ENCODE data around the gene MCF2L2.

Gene MCF2L2

GRCh38 chr3:183229178-183229577 is 199.2 kb downstream of the MCF2L2 start:
- TF ChIP-seq CTCF (conservative IDR thresholded peaks at IDR 0.05; ENCODE audit: low read depth, low read length), result no peak
- no peak for DNase-seq (ENCODE audit: low read depth)
- H3K4me3 ChIP-seq (ENCODE audit: low read length), result no peak overlapping the region

DNA sequence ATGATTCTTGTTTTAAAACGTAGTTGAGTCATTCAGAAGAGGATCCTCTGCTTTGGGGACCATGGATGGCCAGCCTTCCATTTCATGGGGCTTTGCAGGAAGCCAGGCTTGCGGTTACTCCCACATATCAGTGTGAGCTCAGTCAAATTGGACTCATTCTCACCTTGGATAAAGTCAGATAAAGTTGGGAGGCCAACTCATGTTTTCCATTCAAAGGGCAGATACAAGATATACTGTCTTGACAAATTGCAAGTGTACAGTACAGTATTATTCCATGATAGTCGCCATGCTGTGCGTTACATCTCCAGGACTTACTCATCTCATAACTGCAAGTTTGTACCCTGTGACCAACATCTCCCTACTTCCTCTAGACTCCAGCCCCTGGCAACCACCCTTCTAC is 200.8 kb downstream of the MCF2L2 start:
- TF ChIP-seq CTCF (conservative IDR thresholded peaks at IDR 0.05; ENCODE audit: low read depth, low read length), result no peak
- no peak for DNase-seq (ENCODE audit: low read depth)
- no peak overlapping the region for H3K4me3 ChIP-seq (ENCODE audit: low read length)

DNA sequence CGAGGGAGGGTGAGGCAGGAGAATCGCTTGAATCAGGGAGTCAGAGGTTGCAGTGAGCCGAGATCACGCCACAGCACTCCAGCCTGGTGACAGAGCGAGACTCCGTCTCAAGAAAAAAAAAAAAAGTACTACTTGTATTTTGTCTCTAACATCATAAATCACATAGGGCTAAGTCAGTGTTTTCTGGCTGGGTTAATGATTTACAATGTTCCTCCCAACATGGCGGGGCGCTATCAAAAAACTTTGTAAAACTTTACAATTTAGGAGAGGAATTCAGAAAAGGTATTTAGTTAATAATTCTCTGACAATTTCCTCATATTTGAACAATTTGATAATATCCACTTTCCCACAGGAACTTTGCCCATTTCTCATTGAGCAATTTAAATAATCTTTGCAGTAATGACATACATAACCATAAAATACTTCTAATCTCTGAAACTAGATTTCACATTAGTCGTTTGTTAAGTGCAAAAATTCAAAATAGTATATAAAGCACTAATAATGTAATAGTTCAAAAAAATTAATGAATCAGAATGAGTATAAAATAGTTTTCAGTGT is 202.0 kb downstream of the MCF2L2 start:
- TF ChIP-seq CTCF (conservative IDR thresholded peaks at IDR 0.05; ENCODE audit: low read depth, low read length), result no peak
- DNase-seq (ENCODE audit: low read depth), result no peak
- no peak overlapping the region for H3K4me3 ChIP-seq (ENCODE audit: low read length)

DNA sequence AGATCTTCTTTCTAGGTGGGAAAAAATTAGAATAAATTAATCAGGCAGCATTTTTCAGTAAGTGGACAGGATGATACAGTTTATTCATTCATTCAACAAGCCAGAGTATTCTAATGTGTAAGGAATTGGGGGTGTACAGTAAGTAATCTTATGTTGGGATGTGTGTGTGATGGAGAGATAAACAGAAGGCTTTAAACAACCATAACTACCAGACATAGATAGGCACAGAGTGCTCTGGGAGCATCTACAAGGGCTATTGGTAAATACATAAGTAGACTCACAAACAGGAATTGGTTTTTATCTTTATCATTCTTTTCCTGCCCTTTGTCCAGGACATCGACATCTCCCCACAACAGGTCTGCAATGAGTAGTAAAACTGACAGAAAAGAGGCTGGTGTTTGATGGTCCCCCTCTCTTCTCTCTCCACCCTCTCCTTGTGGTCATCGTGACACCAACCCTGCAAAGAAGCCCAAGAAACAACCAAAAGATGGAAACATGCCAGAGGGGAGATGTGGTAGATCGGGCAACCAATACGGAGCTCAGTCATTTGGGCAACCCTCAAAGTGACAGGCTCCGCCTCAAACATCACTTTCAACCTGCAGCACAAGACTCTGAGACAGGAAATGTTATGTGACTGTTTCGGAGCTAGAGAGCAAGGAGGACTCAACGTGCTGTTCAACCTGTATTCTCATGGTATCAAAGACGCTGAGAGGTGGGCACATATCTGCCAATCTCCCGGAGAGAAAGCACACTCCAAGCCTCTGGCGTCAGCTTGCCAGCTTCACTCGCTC is 204.0 kb downstream of the MCF2L2 start:
- TF ChIP-seq CTCF (conservative IDR thresholded peaks at IDR 0.05; ENCODE audit: low read depth, low read length), result no peak
- H3K4me3 ChIP-seq (ENCODE audit: low read length), result no peak overlapping the region
- no peak for DNase-seq (ENCODE audit: low read depth)

DNA sequence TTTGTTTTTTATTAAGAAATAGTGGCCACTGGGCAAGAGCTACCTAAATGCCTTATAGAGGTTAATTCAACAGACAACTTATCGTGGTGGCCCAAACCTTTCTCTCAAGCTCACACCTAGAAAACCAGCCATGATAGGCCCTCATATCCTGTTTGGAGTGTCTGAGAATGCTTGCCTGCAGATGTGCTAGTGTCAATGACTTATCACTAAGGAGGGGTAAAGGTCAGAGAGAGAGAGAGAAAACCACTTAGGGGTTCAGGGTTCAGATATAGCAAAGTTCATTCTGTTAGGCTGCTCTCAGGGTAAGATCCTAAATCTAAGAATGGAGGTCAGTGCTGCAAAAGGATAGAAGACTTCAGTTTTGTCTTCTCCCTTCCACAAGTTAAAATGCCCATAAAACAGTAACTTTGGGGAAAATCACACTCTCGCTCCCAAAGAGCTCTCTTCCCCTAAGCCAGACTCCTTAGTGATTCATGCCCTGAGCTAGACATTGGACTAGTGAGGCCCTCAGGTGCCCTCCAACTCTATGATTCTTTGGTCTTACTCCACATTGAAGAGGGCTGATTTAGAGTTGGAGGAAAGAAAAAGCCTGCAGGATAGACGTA is 205.7 kb downstream of the MCF2L2 start:
- no peak for TF ChIP-seq CTCF (conservative IDR thresholded peaks at IDR 0.05; ENCODE audit: low read depth, low read length)
- no peak for DNase-seq (ENCODE audit: low read depth)
- no peak overlapping the region for H3K4me3 ChIP-seq (ENCODE audit: low read length)

- no peak for DNase-seq (ENCODE audit: low read depth)
- no peak for TF ChIP-seq CTCF (conservative IDR thresholded peaks at IDR 0.05; ENCODE audit: low read depth, low read length)
- no peak overlapping the region for H3K4me3 ChIP-seq (ENCODE audit: low read length)
Measured at GRCh38 chr3:183220828-183221227, 207.6 kb downstream of the MCF2L2 start.

- TF ChIP-seq CTCF (conservative IDR thresholded peaks at IDR 0.05; ENCODE audit: low read depth, low read length), result no peak
- no peak overlapping the region for H3K4me3 ChIP-seq (ENCODE audit: low read length)
- DNase-seq (ENCODE audit: low read depth), result no peak
Measured at GRCh38 chr3:183218826-183219225, 209.6 kb downstream of the MCF2L2 start.
